Ascending aorta (tissue), 2 donors: ENCODE measurements around the gene RSRC1. TPM values are rescaled to one million over a fixed set of nuclear protein-coding genes. Genes with fewer than 3 reads are reported as not detected.

Experiments used
- DNase-seq, 2 donors: peaks; one replicate each; pipeline ENCODE4 v3.0.0-alpha.2; 2019; ENCODE audit warnings: low spot score in 2 of 2
- H3K27ac ChIP-seq, 2 donors: fragments of 200-600 bp; sonication (generic); one replicate each; pipeline ENCODE4 v1.5.1; 2016 to 2017; ENCODE audit warnings: mild to moderate bottlenecking in 1 of 2
- H3K27me3 ChIP-seq: fragments of 200-600 bp; sonication (generic); one replicate; pipeline ENCODE4 v1.5.1; 2017
- H3K36me3 ChIP-seq, 2 donors: fragments of 200-600 bp; sonication (generic); one replicate each; pipeline ENCODE4 v1.5.1; 2016
- H3K4me1 ChIP-seq, 2 donors: fragments of 200-600 bp; sonication (generic); one replicate each; pipeline ENCODE4 v1.5.1; 2016 to 2017; ENCODE audit warnings: mild to moderate bottlenecking in 1 of 2
- H3K4me3 ChIP-seq, 2 donors: fragments of 200-600 bp; sonication (generic); one replicate each; pipeline ENCODE4 v1.5.1; 2016 to 2017; ENCODE audit warnings: mild to moderate bottlenecking in 1 of 2
- H3K9me3 ChIP-seq, 2 donors: fragments of 200-600 bp; sonication (generic); one replicate each; pipeline ENCODE4 v1.5.1; 2016
- intact Hi-C: fragments of 100-400 bp; cut with DNase I; formaldehyde crosslinking; loops from one replicate; pipeline ENCODE4 v1.15.1; 2023
- total RNA-seq: library from RNA; depleted of rRNA; stranded (reverse); fragments of >200 nt; gene quantifications from one replicate; pipeline ENCODE4 v1.1.0, GENCODE V29; 2016
- TF ChIP-seq, protein P1 (sequence below), 3 experiments: fragments of 200-600 bp in 2 of 3; fragments of 450-650 bp in 1 of 3; sonication (generic) in 2 of 3; IDR thresholded peaks; one replicate each; pipeline ENCODE4 v1.5.1; 2016 to 2019; ENCODE audit warnings: antibody characterized with exemption in 3 of 3, mild to moderate bottlenecking in 1 of 3, moderate library complexity in 1 of 3

RSRC1 gene
- total RNA-seq, 1 donor from 2014 or later: 28.0 TPM

GRCh38 chr3:158443632-158444031, 333.7 kb downstream of the RSRC1 start:
- DNase-seq: no peak
- Histone ChIP-seq H3K36me3 (no peaks in the 10 kb centered on the region), H3K9me3 (no peaks in the 10 kb centered on the region), H3K27ac (no peak overlapping the region), H3K4me1 (no peaks in the 10 kb centered on the region), H3K27me3 (no peaks in the 10 kb centered on the region), H3K4me3 (no peak overlapping the region)
- TF ChIP-seq, protein P1, sequence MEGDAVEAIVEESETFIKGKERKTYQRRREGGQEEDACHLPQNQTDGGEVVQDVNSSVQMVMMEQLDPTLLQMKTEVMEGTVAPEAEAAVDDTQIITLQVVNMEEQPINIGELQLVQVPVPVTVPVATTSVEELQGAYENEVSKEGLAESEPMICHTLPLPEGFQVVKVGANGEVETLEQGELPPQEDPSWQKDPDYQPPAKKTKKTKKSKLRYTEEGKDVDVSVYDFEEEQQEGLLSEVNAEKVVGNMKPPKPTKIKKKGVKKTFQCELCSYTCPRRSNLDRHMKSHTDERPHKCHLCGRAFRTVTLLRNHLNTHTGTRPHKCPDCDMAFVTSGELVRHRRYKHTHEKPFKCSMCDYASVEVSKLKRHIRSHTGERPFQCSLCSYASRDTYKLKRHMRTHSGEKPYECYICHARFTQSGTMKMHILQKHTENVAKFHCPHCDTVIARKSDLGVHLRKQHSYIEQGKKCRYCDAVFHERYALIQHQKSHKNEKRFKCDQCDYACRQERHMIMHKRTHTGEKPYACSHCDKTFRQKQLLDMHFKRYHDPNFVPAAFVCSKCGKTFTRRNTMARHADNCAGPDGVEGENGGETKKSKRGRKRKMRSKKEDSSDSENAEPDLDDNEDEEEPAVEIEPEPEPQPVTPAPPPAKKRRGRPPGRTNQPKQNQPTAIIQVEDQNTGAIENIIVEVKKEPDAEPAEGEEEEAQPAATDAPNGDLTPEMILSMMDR (IDR thresholded peaks at IDR 0.05): no peak
- intact Hi-C loops: no loop called here

- Histone ChIP-seq H3K4me3 (no peak overlapping the region), H3K4me1 (no peaks in the 10 kb centered on the region), H3K9me3 (no peaks in the 10 kb centered on the region), H3K36me3 (no peaks in the 10 kb centered on the region), H3K27ac (no peak overlapping the region), H3K27me3 (no peaks in the 10 kb centered on the region)
- DNase-seq: no peak
- intact Hi-C loops: no loop called here
- TF ChIP-seq, protein P1 (IDR thresholded peaks at IDR 0.05): no peak
Measured at GRCh38 chr3:158447408-158447807, 337.5 kb downstream of the RSRC1 start.

GRCh38 chr3:158451405-158452055, 341.6 kb downstream of the RSRC1 start:
- H3K9me3 ChIP-seq: no peaks in the 10 kb centered on the region
- H3K27ac ChIP-seq: no peak overlapping the region
- H3K4me1 ChIP-seq: no peaks in the 10 kb centered on the region
- H3K27me3 ChIP-seq: no peaks in the 10 kb centered on the region
- intact Hi-C loops: no loop called here
- TF ChIP-seq, protein P1 (IDR thresholded peaks at IDR 0.05): no peak
- no peaks in the 10 kb centered on the region for H3K36me3 ChIP-seq
- no peak overlapping the region for H3K4me3 ChIP-seq
- DNase-seq: no peak

DNA sequence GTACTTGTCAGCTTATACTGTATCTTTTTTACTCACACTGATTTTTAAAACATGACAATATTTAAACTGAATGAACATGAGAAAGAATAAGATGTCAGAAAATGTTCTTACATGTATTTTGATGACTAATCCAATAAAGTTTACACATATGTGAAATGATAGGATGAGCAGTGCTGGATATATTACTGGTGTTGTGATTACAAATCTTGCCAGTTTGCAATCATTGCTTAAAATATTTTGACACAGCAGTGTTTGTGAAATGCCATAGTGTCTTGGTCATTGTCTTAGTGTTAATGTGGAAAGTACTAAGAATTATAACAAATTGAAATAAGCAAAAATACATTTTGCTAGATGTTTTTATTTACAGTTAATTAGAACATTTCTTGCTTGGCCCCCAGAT, 342.4 kb downstream of the RSRC1 start:
- TF ChIP-seq, protein P1 (IDR thresholded peaks at IDR 0.05): no peak
- H3K4me1 ChIP-seq: no peaks in the 10 kb centered on the region
- intact Hi-C loops: no loop called here
- H3K36me3 ChIP-seq: no peaks in the 10 kb centered on the region
- no peak for DNase-seq
- H3K27ac ChIP-seq: no peak overlapping the region
- no peak overlapping the region for H3K4me3 ChIP-seq
- no peaks in the 10 kb centered on the region for H3K9me3 ChIP-seq
- no peaks in the 10 kb centered on the region for H3K27me3 ChIP-seq

DNA sequence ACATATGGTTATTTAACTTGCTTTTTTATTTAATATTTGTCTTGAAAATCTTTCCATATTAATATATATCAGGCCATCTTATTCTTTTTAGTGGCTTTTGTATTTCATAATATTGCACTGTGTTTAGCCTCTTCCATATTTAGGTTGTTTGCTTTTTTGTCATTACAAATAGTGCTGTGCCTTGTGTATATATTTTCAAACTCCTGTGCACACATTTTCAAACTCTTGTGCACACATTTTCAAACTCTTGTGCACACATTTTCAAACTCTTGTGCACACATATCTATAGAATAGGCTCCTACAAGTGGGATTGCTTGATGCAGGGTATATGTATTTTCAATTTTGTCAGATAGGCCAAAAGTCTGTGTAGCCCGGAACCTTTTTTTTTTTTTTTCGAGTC, 343.1 kb downstream of the RSRC1 start:
- Histone ChIP-seq H3K27ac (no peak overlapping the region), H3K9me3 (no peaks in the 10 kb centered on the region), H3K4me1 (no peaks in the 10 kb centered on the region), H3K4me3 (no peak overlapping the region), H3K27me3 (no peaks in the 10 kb centered on the region), H3K36me3 (no peaks in the 10 kb centered on the region)
- DNase-seq: no peak
- TF ChIP-seq, protein P1 (IDR thresholded peaks at IDR 0.05): no peak
- intact Hi-C loops: no loop called here

DNA sequence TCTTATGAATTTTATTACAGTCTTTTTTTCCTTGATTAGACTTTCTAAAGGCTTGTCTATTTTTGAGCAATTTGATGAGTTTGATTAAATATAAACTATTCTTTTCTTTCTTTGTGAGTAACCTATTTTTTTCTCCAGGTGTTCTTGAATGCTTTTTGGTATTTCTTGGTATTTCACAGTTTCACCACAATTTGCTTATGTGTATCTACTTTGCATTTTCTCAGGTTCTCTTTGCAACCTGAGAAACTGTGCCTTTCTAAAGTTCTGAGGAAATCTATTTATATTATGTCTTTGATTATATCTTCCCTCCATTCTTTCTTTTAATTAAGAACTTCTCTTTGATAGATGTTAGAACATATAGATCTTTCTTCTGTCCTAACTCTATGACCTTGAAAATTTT, 344.0 kb downstream of the RSRC1 start:
- no peaks in the 10 kb centered on the region for H3K27me3 ChIP-seq
- no peak overlapping the region for H3K27ac ChIP-seq
- no peaks in the 10 kb centered on the region for H3K36me3 ChIP-seq
- no peak for DNase-seq
- TF ChIP-seq, protein P1 (IDR thresholded peaks at IDR 0.05): no peak
- intact Hi-C loops: no loop called here
- no peaks in the 10 kb centered on the region for H3K9me3 ChIP-seq
- no peak overlapping the region for H3K4me3 ChIP-seq
- H3K4me1 ChIP-seq: no peaks in the 10 kb centered on the region
